Tibial nerve (tissue), 4 donors: ENCODE data around the gene PDE6D.

Experiments
- EP300 ChIP-seq, 2 donors: sonication (generic); formaldehyde crosslinking; IDR thresholded peaks; one replicate each; pipeline ENCODE4 v1.6.1; 2017; ENCODE audit warnings: antibody characterized with exemption in 2 of 2, mild to moderate bottlenecking in 1 of 2
- POLR2A ChIP-seq, 2 donors: fragments of 450-650 bp; IDR thresholded peaks; one replicate each; pipeline ENCODE4 v1.6.1; 2017; ENCODE audit warnings: antibody characterized with exemption in 2 of 2, mild to moderate bottlenecking in 2 of 2, moderate library complexity in 2 of 2
- TF ChIP-seq, protein P1 (sequence below), 5 experiments: fragments of 200-600 bp in 3 of 5; fragments of 450-650 bp in 2 of 5; sonication (generic) in 3 of 5; IDR thresholded peaks; one replicate each; pipeline ENCODE4 v1.5.1; 2016 to 2019; ENCODE audit warnings: antibody characterized with exemption in 5 of 5, mild to moderate bottlenecking in 3 of 5, moderate library complexity in 2 of 5

DNA sequence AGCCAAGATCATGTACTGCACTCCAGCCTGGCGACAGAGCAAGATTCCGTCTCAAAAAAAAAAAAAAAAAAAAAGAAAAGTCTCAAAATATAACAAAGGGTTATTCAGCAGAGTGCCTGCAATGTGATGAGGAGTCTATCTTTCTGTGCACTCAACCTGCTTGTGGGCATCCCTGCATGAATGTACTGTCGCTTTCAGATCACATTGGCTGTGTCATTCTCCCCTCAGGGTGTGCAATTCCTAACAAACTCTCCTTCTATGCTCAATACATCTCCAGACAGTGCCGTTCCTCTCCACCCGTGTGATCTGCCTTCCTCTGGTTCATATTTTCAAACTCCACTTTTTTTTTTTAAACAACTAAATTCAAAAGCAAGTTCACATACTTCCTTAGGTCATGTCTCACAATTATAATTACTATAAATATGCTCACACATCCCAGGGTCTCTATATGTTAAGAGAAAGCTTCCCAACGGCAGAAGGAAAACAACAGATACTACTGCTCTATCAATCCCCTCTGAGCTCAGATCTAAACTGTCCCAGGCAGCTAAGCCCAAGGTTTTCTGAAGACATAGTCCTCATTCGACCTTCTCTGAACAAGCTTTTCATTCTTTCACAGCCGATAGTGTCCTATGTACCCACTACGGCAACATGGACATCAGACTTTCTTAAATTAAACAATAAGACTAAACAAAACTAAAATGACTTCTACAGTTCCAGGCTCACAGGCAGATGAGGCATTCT, 37.5 kb downstream of the PDE6D start:
- TF ChIP-seq, protein P1, sequence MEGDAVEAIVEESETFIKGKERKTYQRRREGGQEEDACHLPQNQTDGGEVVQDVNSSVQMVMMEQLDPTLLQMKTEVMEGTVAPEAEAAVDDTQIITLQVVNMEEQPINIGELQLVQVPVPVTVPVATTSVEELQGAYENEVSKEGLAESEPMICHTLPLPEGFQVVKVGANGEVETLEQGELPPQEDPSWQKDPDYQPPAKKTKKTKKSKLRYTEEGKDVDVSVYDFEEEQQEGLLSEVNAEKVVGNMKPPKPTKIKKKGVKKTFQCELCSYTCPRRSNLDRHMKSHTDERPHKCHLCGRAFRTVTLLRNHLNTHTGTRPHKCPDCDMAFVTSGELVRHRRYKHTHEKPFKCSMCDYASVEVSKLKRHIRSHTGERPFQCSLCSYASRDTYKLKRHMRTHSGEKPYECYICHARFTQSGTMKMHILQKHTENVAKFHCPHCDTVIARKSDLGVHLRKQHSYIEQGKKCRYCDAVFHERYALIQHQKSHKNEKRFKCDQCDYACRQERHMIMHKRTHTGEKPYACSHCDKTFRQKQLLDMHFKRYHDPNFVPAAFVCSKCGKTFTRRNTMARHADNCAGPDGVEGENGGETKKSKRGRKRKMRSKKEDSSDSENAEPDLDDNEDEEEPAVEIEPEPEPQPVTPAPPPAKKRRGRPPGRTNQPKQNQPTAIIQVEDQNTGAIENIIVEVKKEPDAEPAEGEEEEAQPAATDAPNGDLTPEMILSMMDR (IDR thresholded peaks at IDR 0.05) = no peak
- TF ChIP-seq POLR2A (IDR thresholded peaks at IDR 0.05) = no peak
- TF ChIP-seq EP300 (IDR thresholded peaks at IDR 0.05) = no peak
